Epidermal melanocyte (primary cell): ENCODE results near the gene CCDC167.

Experiments used
- DNase-seq: peaks from one replicate; pipeline ENCODE4 v3.0.0; 2011; ENCODE audit warnings: low spot score; ENCODE audit not compliant: insufficient read length

The CCDC167 gene

DNA sequence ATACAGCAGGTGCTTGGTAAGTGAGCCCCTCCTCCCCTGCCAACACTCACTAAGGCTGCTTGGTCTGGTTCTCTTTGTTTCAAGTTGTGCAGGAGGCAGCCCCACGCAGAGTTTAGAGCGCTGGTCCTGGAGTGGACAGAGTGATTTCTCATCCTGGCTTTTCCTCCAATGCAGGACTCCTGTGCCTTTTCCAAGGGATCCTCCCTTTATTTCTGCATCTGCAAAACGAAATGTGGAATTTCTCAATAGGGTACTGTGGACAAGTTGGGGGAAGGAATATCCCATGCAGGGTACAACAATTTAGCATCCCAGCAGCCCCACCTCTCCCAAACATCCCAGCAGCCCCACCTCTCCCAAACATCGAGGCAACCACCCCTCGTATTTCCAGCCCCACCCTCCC is 30.6 kb upstream of the CCDC167 start:
- DNase-seq: no peak

DNA sequence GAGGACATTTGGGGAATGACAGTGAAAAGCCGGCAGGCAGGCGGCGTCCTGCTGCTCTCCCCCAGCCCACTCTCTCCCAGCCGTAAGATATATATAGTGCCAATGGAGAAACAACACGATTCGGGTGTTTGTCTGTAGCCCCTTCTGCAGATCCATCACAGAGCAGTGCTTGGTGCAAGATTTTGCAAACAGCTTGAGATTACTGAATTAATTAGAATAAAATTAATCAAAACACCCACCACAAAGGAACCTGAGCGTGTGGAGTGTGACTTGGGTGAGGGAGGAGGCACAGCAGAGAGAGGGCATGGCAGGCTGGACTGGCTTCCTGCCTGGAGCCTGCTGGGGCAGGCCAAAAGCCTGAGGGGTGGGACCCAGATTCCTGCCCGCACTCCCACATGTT is 28.8 kb upstream of the CCDC167 start:
- DNase-seq: no peak

DNA sequence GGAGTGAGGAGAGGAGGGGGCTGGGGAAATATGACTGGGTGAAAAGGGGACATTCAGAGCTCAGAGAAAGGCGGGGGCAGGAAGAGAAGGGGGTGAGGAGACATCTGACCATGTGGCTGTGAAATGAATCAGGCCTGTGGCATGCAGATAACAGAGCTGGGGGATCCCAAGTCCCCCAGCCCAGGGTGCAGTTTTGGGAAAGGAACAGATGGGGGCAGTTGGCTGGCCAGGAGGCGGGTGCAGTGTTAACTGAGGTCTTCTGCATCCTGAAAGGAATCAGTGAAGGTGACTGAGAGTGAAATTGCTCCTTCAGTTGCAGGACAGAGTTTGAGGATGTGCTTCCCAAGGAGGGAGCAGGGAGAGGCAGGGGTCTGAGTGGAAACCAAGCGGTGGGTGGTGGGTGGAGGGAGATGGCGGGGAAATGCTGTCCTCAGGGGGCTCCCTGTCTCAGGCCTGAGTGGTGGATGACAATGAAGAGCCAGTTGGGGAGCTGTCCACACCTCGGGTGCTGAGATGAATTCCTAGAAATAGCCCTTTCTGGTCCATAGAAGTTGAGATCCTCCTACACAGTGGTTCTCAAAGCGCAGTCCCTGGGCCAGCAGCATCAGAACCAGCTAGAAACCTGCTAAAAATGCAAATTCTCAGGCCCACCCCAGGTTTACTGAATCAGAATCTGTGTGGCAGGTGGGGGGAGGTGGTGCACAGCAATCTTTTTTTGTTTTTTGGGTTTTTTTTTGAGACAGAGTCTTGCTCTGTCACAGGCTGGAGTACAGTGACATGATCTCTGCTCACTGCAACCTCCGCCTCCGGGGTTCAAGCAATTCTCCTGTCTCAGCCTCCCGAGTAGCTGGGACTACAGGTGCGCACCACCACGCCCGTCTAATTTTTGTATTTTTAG is 26.0 kb upstream of the CCDC167 start:
- DNase-seq: no peak

DNA sequence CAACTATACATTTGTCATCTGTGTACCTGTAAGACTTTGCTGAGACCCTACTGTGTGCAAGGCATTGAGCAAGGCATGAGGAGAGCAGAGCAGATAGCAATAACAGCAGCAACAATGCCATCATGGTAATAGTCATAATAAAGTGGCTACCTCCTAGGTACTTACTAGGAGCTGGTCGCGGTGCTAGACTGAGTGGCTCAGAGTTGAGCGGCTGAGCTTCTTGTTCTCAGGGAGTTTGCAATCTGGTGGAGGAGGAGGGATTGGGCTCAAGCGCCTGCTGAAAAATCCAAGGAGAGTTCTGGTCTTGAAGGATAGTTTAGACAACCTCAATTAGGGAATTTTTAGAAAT is 25.3 kb upstream of the CCDC167 start:
- no peak for DNase-seq

DNA sequence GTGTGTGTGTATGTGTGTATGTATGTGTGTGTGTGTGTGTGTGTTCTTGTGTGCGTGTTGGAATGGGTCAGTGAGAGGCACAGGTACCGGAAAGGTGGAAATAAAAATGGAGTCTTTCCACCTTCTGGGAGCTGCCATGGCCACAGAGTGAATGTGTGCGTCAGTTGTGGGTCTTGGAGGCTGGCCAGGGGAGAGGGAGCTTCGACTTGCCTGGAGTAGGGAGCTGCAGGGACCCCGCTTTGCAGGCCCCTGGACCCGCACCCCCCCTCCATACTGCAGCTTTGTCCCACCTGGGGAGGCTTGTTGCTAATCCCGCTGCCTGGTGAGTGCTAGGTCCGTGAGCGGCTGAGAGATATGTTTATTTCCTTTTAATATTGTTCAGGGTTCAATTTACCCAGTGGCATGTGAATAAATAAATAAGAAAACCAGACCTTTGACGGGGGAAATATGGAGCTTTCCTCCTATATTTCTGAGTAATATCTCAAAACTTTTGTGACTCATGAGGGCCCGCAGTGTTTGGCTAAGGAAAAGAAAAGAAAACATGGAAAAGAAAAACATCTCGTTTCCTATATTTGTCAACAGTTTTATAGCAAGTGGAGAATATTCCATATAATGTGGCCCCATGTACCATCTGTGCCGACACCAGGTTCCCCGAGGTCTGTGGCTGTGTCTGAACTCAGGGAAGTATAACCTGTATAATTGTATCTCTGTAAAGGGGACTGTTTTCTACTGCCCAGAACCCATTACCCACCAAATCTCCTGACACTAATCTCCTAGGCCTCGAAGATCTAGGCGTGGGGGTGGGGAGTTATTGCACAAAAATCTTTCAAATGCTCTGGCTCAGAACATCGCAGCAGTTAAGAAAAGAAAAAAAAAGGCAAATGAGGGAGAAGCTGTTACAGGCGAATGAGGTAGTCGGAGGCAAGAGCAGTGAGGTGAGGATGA is 24.6 kb upstream of the CCDC167 start:
- DNase-seq: no peak

DNA sequence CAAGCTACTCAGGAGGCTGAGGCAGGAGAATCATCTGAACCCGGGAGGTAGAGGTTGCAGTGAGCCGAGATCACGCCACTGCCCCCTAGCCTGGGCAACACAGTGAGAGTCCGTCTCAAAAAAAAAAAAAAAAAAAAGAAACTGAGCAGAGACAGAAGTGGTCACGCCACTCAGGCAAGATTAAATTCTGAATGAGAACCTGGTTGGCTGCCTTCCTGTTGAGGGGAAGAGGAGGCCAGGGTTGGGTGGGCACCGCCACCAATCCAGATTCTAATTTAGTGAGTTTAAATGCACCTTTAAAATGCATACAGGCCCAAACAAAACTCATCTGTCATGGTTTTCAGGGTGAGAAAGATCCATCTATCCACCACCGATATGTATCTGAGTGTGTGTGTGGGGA is 23.7 kb upstream of the CCDC167 start:
- no peak for DNase-seq

DNA sequence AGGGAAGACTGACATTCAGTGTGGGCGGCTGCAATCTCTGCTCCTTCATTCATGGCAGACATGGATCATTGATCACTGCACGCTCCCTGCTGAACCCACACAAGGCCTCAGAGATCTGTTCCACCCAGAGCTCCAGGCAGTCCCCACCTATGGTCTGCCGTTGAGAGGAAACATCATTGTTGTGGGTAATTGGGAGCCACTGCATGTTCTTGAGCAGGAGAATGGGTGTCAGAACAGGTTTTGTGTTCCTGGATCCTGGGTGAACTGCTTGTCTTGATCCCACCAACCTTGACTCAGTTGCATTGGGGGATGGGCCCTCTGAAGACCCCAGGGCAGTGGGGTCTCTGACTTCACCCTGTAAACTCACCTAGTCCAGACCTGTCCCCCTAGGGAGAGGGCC is 23.1 kb upstream of the CCDC167 start:
- no peak for DNase-seq

DNA sequence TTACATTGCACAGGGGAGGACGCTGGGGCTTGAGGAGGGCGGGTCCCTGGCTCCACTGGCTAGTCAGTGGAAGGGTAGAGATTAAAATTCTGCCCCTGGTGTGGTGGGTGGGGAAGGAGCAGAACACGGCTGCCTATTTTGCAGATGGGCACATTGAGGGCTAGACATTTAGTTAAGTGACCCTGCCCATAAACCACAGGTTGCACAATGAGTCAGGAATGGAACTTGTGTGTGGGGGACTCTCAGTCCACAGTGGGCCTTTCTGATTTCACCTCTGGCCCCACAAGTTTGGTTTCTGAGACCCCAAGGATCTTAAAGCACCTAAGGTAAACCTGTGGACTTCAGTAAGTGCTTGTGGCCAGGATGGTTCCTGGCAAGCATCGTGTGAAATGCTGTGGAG is 22.0 kb upstream of the CCDC167 start:
- DNase-seq: no peak

DNA sequence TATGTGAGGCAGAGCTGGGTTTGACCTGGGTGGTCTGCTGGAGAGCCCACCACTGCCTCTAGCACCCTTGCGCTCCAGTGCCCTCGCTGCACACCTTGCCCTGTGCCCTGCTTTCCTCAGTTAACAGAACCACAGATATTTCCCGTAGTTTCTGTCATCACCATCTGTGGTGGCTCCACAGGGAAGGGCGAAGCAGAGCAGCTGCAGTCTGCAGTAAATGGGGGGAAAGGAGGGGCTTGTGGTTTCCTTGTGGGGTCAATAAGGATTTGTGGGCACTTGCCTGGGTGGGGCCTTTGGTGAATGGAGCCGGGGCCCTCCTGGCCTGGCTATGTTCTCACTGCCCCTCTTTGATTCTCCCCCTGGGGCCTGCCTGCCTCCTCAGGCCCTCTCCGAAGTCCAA is 21.2 kb upstream of the CCDC167 start:
- no peak for DNase-seq

DNA sequence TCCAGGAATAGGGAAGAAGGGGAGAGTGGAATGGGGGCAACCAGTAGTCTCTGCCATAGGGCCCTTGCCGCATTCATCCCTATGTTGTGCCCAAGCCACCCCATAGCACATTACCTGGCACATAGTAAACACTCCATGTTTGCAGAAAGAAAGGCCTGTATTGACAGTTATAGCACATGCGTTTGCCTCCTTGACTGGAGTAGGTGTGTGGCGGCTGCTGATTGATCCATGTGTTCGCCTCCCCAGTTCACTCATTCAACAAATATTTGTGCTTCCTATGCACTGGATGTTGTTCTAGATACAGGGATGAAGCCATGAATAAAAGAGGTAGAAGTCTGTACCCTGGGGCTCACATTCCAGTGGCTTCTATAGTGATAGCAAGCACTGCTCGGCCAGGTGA is 19.8 kb upstream of the CCDC167 start:
- DNase-seq: no peak

DNA sequence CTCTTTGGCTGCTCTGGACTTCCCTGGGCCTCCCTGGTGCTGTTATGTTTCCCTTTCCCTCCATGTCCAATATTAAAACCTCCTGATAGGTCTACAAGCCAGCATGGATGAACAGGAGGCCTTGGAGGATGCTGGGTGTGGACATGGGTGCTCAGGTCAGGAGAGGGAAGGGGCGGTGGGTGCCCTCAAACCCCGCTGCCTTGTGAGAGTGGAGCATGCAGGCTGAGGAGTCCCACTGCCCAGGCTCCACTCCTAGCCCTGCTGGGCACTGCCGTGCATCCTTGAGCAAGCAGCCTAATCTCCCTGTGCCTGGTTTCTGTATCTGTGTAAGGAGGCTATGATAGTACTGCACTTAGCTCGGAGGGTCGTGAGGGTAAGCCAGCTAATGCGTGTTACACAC is 18.4 kb upstream of the CCDC167 start:
- DNase-seq: no peak

DNA sequence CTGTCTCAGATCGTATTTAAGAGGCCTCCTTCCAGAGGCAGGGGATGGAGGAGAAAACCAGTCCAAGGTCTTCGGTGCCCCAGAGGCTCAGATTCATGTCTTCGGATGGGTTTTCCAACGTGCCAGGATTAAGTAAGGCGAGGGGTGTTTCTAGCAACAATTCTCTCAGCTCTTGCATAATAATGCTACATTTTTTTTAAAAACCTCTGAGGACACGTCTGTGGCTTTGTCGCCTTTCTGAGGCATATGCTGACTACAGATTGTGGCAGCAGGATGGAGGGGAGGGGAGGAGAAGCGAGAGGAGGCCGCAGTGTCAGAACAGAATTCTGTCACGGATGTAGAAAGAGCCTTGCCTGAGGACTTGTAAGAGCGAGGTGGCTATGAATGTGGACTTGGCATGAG is 17.7 kb upstream of the CCDC167 start:
- no peak for DNase-seq

DNA sequence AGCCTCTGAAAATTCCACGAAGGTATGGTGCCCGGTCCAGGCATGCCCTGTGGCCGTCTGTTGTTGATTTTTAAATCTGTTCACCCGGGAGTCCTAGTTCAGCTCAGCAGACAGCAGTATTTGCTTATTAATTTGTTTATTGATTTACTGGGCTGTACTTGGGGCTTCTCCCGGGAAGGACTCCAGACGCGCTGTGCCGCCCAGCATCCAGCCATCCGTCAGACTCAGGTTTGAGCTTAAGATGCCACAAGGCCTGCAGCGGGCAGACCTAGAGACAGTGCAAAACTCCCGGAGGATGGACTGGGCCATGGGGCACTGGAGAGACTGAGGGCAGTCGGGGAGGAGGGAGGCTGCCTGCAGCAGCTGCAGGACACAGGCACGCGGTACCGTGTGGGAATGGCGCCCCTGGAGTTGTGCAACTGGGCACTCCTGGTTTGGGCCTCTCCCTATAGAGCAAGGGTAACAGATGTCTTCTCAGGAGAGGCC is 17.3 kb upstream of the CCDC167 start:
- DNase-seq: no peak

DNA sequence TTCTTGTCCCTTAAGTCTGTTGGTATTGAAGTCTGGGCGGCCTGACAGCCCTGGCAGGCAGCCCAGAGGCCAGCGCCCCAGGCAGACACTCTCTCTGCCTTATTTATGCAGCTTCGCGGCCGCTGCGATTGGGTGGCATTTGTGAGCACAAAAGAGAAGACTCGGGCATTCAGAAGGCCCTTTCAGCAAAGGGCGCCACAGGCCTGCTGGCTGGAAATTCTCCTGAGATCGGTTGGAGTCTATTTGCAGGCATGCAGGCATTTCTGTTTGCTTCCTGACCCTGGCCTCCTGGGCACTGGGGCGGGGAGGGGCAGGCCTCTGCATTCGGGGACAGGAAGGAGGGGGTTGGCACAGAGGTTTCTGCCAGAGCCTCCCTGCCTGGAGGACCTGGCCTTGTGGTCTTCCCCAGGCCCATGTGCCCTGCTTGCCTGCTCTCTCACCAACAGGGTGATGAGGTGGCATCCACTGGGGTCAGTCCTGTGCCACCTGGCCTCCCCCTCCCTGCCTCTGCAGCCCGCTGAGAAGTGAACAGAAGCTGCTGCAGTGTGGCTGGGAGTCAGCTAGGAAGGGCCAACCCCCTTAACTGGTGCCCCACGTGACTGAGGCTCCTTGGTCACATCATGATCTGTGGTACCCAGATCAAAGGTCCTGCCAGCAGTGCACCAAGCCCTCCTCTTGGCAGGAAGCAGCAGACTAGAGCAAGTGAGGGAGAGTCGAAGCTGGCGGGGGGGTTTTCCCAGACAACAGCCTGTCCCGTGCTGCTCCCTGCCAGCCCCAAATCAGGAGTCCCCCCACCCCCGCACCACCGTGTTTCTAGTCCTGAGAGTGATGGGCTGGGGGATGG is 16.6 kb upstream of the CCDC167 start:
- DNase-seq: no peak

DNA sequence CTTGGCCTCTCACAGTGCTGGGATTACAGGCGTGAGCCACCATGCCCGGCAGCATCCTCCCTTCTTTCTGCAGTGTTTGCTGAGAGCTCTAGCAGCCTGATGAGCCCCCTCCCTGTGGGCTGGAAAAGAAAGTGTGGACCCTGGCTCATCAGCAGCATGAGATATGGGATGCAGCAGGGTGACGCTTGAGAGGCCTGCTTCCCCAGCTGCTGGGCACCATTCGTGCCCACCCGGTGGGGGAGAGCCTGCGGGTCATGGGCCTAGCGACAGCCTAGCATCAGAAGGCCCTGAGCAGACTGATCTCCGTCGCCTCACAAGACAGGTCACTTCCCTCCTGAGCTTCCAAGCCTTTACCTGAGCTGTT is 16.0 kb upstream of the CCDC167 start:
- DNase-seq: no peak

DNA sequence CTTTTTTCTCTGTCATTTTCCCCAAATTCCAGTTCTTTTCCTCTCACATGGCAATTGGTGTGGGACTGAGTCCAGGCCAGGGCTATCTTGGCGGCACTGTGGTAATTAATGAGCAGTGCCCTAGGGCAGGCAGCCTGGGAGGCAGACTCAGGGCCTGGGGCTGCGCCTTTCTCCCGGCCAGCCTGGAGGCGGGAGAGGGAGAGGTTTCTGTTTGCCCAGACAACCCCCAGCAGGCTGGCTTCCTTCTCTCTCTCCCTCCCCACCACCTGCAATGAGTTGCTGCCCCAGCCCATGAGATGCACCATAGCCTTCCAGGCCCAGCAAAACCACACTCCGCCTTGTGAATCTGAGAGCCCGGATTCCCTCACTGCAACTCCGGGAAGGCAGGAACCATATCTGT is 15.1 kb upstream of the CCDC167 start:
- DNase-seq: no peak

DNA sequence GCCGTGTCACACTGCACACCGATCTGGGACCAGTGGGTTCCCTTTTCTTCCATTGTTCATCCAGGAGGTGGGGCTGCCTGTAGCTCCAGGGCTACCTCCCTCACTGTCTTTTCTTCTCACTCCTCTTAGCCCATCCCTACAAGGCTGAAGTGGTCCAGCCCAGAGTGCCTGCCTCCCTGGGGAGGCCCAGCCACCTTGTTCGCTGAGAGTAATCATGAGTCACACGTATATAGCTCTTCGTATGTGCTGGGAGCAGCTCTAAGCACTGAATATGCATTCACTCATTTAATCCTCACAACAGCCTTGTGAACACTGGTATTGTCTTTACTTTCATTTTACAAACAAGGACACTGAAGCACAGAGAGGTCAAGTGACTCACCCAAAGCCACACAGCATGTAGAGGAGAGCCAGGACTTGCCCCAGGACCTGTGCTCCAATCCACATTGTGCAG is 14.7 kb upstream of the CCDC167 start:
- DNase-seq: no peak

DNA sequence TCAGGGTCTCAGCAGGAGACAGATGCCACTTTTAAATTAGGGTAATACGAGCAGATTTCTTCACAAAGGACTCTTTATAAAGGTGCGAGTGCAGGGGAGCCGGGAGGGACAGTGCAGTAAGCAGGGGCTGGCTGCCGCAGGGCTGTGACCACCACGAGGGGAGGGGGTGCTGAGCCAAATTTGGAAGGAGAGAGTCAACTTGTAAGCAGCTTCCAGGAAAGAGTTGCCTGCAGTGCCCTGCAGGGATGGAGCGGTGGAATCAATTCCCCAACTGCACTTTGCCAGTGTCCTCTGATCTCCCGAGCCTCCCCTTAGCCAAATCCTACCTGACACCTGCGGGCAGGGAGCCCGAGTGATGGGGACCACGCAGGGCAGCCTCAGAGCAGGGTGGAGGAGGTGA is 13.9 kb upstream of the CCDC167 start:
- no peak for DNase-seq

DNA sequence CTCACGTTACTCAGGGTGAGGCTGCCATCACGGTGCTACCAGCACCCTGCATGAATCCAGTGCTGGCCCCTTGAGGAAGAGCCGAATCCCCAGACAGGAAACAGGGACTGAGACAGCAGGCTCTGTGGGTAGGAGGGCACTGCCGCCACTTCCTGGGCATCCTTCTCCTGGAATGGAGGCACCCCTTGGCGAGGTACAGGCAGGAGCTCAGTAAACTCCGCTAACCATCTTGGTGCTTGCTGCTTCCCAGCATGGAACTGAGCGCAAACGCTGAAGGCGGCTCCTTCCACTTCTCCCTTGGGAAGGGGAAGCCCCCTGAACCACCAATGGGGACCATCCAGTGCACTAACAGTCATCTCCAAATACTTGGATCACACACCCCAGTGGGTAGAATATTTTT is 13.5 kb upstream of the CCDC167 start:
- DNase-seq: no peak

DNA sequence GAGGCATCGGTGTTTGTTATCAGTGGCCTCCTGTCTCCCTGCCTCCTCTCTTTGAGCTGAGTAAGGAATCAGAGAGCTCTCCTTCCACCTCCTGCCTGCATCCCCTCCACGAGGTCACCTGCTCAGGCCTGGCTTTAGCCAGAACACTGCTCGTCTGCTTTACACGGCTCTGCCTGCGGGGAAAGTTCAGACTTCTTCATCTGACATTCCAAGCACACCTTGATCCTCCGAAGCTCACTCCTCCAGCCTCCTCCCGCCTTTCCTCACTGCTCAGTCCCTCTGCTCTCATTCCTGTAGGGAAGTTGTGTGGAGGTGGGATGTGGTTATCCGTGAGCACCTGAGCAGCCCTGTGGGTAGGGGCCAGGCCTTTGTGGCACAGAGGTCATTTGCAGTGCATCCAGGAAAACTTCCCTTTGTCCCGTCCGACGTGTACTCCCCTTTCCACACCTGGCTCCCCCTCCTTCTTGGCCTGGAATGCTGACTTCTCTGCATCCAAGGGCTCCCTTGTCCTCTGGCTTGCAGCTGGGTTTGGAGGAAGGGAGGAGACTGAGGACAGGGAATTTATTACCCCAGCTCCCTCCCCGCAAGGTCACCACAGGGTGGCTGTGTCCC is 12.8 kb upstream of the CCDC167 start:
- no peak for DNase-seq

DNA sequence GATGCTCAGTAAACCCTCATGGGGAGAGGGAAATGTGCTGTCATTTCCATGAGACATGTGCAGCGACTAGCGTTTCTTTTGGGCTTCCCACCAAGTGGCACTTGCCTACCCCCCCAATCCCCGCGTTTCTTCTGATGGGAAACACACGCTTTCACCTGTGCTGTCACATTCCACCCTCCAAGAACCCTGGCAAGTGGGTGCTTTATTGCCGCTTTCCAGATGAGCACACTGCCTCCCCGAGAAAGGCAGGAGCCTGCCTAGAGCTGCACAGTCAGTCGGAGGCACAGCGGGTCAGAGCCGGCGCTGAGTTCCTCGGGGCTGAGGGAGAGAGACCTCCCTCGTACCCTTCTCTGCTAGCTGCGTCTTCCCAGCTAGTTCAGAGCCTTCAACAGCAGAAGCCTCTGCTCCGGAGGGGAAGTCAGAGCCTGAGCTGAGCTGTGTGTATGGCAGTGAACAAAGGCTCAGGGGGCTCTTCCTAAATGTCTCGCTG is 12.3 kb upstream of the CCDC167 start:
- no peak for DNase-seq
